HUES6 (cell line): ENCODE results near the gene SCYGR1.

ENCODE experiments used
- H3K27ac ChIP-seq: 2 replicates; pipeline ENCODE4 v1.7.0; 2013; ENCODE audit warnings: low read depth, mild to moderate bottlenecking, low read length, inconsistent platforms
- H3K27me3 ChIP-seq: 2 replicates; pipeline ENCODE4 v1.6.1; 2013; ENCODE audit warnings: low read length; ENCODE audit not compliant: control insufficient read depth, insufficient read depth
- H3K36me3 ChIP-seq: 2 replicates; pipeline ENCODE4 v1.6.1; 2013; ENCODE audit warnings: low read length; ENCODE audit not compliant: control insufficient read depth, insufficient read depth
- H3K4me1 ChIP-seq: 2 replicates; pipeline ENCODE4 v1.6.1; 2013; ENCODE audit warnings: low read length; ENCODE audit not compliant: control insufficient read depth, insufficient read depth
- H3K4me3 ChIP-seq: 2 replicates; pipeline ENCODE4 v1.5.1; 2013; ENCODE audit warnings: low read depth, low read length
- H3K9ac ChIP-seq: one replicate; pipeline ENCODE4 v1.6.1; 2013; ENCODE audit warnings: mild to moderate bottlenecking, low read length
- H3K9me3 ChIP-seq: 2 replicates; pipeline ENCODE4 v1.6.1; 2013; ENCODE audit warnings: low read depth, low read length; ENCODE audit not compliant: control insufficient read depth, insufficient read depth

SCYGR1 gene

GRCh38 chr2:227340106-227340505 is 47.6 kb downstream of the SCYGR1 start:
- H3K36me3 ChIP-seq: peaks cover 59% of the 10 kb centered on the region

DNA sequence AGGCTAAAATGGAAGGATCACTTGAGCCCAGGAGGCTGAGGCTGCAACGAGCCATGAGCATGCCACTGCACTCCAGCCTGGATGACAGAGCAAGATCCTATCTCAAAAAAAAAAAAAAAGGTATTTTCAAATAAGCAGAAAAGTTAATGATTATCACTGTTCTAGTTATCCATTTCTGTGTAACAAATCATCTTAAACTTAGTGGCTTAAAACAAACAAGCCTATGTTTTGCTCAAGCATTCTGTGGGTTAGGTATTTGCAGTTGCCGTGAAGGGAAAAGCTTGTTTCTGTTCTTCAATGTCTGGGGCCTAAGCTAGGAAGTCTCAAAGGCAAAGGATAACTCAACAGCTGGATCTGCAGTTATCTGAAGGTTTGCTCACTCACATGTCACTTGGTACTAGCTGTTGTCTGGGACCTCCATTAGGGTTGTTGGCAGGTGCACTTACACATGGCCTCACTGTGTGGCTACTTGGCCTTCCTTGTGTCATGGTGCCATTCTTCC is 48.6 kb downstream of the SCYGR1 start:
- no peak overlapping the region for H3K27ac ChIP-seq
- no peaks in the 10 kb centered on the region for H3K27me3 ChIP-seq
- H3K36me3 ChIP-seq: peaks cover 66% of the 10 kb centered on the region
- H3K4me3 ChIP-seq: no peak overlapping the region
- no peaks in the 10 kb centered on the region for H3K9me3 ChIP-seq
- no peak overlapping the region for H3K9ac ChIP-seq
- H3K4me1 ChIP-seq: no peaks in the 10 kb centered on the region

More at GRCh38 chr2:227340106-227340505, 47.6 kb downstream of the SCYGR1 start:
- no peaks in the 10 kb centered on the region for H3K9me3 ChIP-seq
- H3K4me3 ChIP-seq: no peak overlapping the region
- no peak overlapping the region for H3K27ac ChIP-seq
- H3K4me1 ChIP-seq: no peaks in the 10 kb centered on the region
- no peaks in the 10 kb centered on the region for H3K27me3 ChIP-seq
- H3K9ac ChIP-seq: no peak overlapping the region
